ENCODE measurements around the gene GRM7. TPM values are rescaled to one million over a fixed set of nuclear protein-coding genes. Genes with fewer than 3 reads are reported as not detected.

GRM7 gene
- total RNA-seq, 4 donors from 2014 or later, result not detected

DNA sequence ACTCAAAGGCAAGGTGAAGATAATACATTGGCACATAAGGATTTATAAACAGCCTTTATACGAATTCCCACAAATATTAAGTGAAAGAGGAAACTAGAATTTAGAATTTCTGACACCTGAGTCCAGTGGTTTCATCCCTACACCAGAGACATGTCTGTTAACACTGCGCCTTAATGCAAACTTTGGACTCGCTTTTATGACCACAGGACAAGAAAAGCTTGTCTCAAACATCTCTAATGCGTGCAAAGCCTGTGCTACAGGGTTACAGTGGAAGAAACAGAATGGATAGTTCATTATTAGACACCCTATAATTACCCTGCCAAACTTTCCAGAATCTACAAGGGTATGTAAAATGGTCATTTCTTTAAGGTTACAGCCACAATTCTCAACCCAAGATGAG, 802.9 kb downstream of the GRM7 start:
- DNase-seq (no peak), ATAC-seq (no peak)
- Histone ChIP-seq H3K27me3 (no peaks in the 10 kb centered on the region), H3K9me3 (no peaks in the 10 kb centered on the region), H3K36me3 (no peaks in the 10 kb centered on the region), H3K4me3 (no peak overlapping the region), H3K4me1 (no peaks in the 10 kb centered on the region), H3K27ac (no peak overlapping the region)
- intact Hi-C loops (cut with DNase I; ENCODE audit: low total_unique reads) (no loop called here), in situ Hi-C loops (cut with MboI; ENCODE audit: low sequenced_read_pairs in 4 of 4) (no loop called here)
- TF ChIP-seq POLR2A (IDR thresholded peaks at IDR 0.05) (no peak), CTCF (IDR thresholded peaks at IDR 0.05 in 4 of 5, conservative IDR thresholded peaks at IDR 0.05 in 1 of 5) (no peak)

DNA sequence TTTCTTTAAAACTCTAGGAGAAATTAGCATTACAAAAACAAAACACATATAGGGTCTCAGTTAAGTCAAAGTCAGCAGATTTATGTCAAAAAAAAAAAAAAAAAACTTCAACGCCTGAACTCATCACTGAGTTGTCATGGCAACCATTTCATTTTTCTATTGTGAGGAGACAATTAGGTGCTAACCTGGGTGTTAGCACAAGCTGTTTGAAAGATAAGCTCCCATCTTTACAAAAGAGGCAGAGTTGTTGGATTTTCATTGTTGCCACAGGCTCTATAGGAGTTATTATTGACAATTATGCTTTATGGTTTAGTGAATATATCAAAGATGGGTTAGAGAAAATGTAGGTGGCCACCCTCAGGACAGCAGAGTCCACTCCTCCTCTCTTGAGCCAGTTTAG, 806.9 kb downstream of the GRM7 start:
- in situ Hi-C loops (cut with MboI; ENCODE audit: low sequenced_read_pairs in 4 of 4) (no loop called here), intact Hi-C loops (cut with DNase I; ENCODE audit: low total_unique reads) (no loop called here)
- ATAC-seq, result no peak

GRCh38 chr3:7669641-7670040, 808.7 kb downstream of the GRM7 start:
- Histone ChIP-seq H3K27me3 (no peaks in the 10 kb centered on the region), H3K9me3 (no peaks in the 10 kb centered on the region), H3K36me3 (no peaks in the 10 kb centered on the region), H3K27ac (no peak overlapping the region), H3K4me1 (no peaks in the 10 kb centered on the region), H3K4me3 (no peak overlapping the region)
- in situ Hi-C loops (cut with MboI; ENCODE audit: low sequenced_read_pairs in 4 of 4), result no loop called here
- intact Hi-C loops (cut with DNase I; ENCODE audit: low total_unique reads), result no loop called here
- ATAC-seq, result no peak
- TF ChIP-seq POLR2A (IDR thresholded peaks at IDR 0.05) (no peak), CTCF (IDR thresholded peaks at IDR 0.05 in 4 of 5, conservative IDR thresholded peaks at IDR 0.05 in 1 of 5) (no peak)
- no peak for DNase-seq

More for the DNA sequence above, 806.9 kb downstream of the GRM7 start:
- Histone ChIP-seq H3K4me3 (no peak overlapping the region), H3K36me3 (no peaks in the 10 kb centered on the region), H3K9me3 (no peaks in the 10 kb centered on the region), H3K27ac (no peak overlapping the region), H3K4me1 (no peaks in the 10 kb centered on the region), H3K27me3 (no peaks in the 10 kb centered on the region)
- no peak for TF ChIP-seq POLR2A (IDR thresholded peaks at IDR 0.05)
- no peak for TF ChIP-seq CTCF (IDR thresholded peaks at IDR 0.05 in 4 of 5, conservative IDR thresholded peaks at IDR 0.05 in 1 of 5)
- no peak for DNase-seq

DNA sequence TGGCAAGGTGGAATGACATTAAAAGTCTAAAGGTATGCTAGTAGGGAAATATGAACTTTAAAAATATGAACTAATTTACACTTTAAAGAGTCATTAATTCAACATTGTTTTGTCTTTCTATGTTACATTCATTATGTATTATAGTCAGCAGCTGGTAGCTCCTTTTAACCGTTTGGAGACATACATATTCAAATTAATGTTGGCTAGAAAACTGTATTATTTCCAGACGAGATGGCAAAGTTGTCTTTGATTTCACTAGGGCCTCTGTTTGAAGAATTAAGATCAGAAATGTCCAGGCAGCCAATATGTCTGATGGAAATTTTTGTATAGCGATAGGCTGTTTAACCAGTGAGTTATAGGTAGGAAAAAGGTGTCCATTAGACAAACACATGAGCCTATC, 817.6 kb downstream of the GRM7 start:
- Histone ChIP-seq H3K27me3 (no peaks in the 10 kb centered on the region), H3K4me1 (no peaks in the 10 kb centered on the region), H3K9me3 (no peaks in the 10 kb centered on the region), H3K27ac (no peak overlapping the region), H3K4me3 (no peak overlapping the region), H3K36me3 (no peaks in the 10 kb centered on the region)
- DNase-seq (no peak), ATAC-seq (no peak)
- TF ChIP-seq POLR2A (IDR thresholded peaks at IDR 0.05), result no peak
- TF ChIP-seq CTCF (IDR thresholded peaks at IDR 0.05 in 4 of 5, conservative IDR thresholded peaks at IDR 0.05 in 1 of 5), result no peak
- intact Hi-C loops (cut with DNase I; ENCODE audit: low total_unique reads), result no loop called here
- in situ Hi-C loops (cut with MboI; ENCODE audit: low sequenced_read_pairs in 4 of 4), result no loop called here

DNA sequence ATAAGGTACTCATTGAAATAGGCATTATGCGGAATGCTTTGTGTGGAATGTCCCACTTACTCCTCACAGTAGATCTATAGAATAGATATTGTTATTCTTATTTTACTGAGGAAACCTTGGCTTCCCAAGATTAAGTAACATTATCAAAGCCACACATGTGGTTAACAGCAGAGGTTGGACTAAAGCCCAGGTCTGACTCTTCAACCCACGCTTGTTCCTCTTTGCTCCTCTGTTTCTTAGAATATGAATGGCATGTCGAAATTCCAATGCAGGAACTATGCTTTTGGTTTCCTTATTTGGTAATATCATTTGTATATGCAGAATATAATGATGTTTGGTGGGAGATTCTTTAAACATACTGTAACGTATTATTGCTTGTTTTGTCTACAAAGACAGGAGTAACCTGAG, 821.9 kb downstream of the GRM7 start:
- intact Hi-C loops (cut with DNase I; ENCODE audit: low total_unique reads) (no loop called here), in situ Hi-C loops (cut with MboI; ENCODE audit: low sequenced_read_pairs in 4 of 4) (no loop called here)
- no peaks in the 10 kb centered on the region for H3K4me1 ChIP-seq
- H3K9me3 ChIP-seq, result no peaks in the 10 kb centered on the region
- ATAC-seq, result peak in 1 of 2 donors; percentile 41
- TF ChIP-seq CTCF (IDR thresholded peaks at IDR 0.05 in 4 of 5, conservative IDR thresholded peaks at IDR 0.05 in 1 of 5), result no peak
- no peak for TF ChIP-seq POLR2A (IDR thresholded peaks at IDR 0.05)
- peak; percentile 6 to 25 for DNase-seq
- H3K36me3 ChIP-seq, result no peaks in the 10 kb centered on the region
- H3K27ac ChIP-seq, result no peak overlapping the region
- no peak overlapping the region for H3K4me3 ChIP-seq
- H3K27me3 ChIP-seq, result no peaks in the 10 kb centered on the region

Measured in gastrocnemius medialis (tissue), 4 donors.